Activated gamma-delta T cell treated with anti-CD3 and anti-CD28 coated beads, Interleukin-2, amount 50 U/mL, for 16 hours (primary cell): ENCODE results near the gene PRR22.

Experiments used
- DNase-seq: peaks from one replicate; pipeline ENCODE4 v3.0.0-alpha.2; 2020; ENCODE audit warnings: low read depth

The PRR22 gene

DNA sequence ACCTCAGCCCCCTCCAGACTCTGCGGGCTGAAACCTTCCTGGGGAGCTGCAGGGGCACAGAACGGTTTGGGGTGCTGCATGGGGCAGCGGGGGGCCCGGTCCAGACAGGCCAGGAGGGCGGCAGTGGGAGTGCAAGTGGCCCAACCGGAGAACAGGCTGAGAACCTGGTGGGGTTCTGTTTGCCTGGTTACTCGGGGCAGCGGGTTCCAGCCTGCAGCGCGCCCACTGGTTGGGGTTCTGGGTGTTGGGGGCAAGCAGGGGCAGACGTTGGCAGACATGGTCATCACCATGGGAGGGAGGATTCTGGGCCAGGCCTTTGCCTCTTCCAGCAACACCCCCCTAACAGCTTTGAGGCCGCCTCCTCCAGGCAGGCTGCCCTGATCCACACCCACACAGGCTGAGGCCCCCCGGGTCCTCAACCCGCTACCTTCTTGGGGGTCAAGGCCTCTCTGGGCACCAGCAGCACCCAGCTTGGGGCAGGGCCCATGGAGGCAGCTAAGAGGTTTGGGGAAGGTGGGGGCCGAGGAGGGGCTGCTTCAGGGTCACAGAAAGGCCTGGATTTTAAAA is at the start of gene PRR22:
Gene PRR22 (minus strand): TSS at position 166 of the 567 bp plus-strand sequence. CDS start 86 bp downstream, at position 80.
- no peak for DNase-seq

DNA sequence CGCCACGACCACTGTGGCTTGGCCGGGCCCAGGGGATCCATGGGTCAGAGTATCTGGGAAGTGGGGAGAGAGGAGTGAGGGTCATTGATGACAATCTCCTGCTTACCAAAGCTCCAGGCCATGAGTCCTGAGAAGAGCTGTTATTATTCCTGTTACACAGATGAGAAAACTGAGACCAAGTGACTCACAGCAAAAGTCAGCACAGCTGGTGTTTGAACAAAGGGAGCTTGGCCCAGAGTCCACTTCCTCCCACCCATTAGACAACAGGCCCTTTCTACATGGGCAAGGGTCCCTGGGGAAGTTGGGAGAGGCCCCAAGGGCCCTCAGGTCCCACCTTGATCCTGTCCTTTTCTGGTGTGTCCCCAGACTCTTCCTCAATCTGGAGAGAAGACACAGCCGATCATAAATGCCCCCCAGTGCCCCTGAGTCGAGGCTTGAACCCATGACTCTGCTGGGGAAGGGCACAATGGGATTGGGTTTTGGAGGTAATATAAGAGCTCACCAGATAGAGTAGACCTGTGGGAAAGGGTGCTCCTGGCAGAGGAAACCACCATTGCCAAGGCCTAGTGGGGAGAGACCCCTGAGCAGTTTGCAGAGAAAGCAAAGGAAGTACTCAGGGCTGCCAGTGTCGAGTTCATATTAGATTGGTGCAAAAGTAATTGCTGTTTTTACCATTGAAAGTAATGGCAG is 48.1 kb upstream of the PRR22 start:
- no peak for DNase-seq

DNA sequence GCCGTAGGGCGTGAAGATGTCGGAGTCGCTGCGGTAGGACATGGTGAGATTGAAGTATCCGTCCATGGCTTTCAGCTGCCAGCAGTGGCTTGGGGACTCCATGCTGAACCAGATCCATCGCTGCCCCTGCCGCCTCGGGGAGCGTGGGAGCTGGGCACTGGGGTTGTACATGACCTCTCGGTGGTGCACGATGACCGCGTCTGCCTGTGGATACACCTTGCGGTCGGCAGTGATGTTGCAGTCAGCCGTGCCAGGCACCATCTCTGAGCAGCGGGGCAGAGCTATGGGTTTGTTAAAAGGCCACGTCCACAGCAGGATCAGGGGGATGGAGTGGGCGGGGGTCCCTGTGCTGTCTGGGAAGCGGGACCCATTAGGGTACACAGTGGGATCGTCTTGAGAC is 47.5 kb upstream of the PRR22 start:
- DNase-seq = no peak

DNA sequence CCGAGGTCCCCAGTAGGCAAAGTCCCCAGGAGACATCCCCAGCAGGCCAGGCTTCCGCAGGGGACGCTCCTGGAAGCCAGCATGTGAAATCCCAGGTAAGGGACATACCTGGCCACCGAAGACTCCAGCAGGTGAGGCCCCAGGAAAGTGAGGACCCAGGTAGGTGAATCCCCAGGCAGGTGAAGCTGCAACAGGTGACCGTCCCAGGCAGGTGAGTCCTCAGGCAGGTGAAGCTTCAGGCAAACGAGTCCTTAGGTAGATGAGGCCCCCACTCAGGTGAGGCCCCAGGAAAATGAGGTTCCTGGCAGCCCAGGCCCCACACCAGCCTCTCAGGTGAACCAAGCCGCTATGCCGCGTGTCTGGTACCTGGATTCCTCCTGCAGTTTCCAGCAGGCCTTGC is 46.6 kb upstream of the PRR22 start:
- no peak for DNase-seq

DNA sequence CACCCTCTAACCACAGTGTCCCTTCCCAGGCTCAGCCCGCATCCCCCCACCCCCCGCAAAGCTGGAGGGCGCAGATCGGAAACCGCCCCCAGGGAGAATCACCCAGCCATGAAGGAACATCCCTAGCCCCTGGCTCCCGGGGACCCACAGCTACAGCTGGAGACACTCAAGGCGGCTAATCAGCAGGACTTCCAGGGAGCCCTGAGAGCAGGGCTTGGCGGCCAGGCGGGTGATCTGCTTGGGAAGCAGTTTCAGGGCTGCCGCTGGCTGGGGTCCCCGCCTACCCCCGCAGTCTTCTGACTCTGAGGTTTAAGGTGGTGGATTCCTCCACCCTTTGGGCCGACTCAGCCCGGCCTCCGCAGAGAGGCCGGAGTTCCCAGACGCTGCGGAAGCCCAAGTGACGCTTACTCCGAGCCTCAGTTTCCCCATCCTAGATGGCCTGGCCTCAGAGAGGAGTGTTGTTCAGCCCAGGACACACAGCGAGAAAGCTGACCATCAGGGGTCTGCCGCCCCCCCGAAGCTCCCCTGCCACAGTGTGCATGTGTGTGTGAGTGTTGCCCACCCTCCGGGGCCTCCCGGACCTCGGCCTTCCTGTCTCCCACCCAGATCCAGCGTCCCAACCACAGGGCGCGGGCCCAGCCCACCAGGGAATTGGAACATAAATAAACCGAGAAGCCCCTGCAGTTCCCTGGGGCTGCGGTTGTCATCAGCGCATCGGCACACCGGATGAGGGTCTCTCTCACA is 45.2 kb upstream of the PRR22 start:
- no peak for DNase-seq

DNA sequence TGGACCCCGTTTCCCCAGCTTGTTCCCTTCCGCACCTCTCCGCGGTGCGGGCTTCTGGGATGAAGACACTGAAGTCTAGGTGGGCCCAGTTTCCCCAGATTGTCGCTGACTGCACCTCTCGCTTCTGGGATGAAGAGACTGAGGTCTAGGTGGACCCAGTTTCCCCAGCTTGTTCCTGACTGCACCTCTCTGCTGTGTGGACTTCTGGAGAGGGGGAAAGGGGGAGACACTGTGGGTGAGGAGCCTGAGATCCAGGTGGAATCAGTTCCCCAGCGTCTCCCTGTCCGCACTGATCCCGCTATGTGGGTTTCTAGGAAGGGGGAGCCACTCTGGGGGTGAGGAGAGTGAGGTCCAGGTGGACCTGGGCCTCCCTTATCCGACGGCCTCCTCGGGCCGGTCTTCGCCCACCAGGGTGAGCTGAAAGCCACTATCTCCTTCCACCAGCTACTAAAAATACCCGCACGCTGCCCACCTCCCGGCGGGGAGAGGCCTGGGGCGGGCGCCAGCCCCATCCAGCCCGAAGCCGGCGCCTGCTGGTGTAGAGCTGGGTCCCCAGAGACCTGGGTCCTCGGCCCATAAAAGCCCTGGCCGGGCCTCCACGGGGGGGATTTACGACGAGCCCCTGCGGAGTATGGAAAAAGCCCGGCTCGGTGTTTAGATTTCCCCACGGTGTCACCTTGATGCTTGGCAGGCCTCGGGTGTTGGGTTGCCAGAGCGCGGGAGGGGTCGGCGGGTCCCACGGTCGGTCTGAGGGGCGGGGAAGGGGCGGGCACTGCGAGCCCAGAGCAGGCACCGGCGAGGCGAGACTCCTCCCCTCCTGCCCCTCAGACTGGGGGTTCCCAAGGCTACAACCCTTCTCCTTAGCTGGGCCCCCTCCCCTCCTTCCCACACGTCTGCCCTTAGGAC is 44.4 kb upstream of the PRR22 start:
- DNase-seq = peak; percentile 23

DNA sequence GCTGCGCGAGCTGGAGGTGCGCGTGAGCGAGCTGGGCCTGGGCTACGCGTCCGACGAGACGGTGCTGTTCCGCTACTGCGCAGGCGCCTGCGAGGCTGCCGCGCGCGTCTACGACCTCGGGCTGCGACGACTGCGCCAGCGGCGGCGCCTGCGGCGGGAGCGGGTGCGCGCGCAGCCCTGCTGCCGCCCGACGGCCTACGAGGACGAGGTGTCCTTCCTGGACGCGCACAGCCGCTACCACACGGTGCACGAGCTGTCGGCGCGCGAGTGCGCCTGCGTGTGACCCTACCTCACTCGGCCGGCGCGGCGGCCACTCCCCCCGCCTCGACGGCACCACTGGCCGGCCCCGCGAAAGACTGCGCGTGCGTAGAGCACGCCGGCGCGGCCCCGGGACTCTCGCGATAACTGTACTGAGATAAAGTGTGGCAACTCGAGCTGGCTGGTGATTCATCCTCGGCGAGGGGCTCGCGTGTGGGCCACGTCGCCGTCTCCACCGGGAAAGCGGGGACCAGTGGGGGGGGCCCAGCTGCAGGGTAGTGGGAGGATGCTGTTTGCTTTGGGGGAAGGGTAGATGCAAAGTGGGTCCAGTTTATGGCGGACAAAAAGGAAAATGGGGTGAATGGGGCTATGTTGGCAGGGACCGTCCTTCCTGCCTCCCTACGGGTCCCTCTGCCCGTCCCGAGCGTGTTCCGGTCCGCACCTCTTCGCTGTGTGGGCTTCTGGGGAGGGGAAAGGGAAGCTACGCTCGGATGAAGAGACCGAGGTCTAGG is 43.5 kb upstream of the PRR22 start:
- peak; percentile 96 for DNase-seq

DNA sequence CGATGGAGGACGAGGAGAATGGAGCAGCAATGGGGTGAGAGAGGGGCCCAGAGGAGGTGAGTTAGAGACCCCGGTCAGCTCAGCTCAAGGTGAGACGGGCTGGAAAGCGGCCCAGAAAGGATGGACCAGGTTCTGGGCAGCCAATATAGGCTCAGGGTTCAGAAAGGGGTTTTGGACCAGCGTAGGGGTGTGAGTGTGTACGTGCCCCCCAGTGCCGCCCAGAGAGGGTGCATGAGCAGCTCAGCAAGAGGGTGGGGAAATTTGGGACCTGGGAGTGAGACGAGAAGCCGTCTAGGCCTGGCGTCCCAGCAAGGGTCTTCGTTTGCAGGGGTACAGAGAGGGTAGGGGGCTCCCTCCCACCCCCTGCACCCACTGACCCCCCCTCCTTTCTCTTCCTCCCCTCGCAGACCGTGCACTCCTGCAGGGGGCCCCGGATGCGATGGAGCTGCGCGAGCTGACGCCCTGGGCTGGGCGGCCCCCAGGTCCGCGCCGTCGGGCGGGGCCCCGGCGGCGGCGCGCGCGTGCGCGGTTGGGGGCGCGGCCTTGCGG is 42.9 kb upstream of the PRR22 start:
- DNase-seq = no peak

DNA sequence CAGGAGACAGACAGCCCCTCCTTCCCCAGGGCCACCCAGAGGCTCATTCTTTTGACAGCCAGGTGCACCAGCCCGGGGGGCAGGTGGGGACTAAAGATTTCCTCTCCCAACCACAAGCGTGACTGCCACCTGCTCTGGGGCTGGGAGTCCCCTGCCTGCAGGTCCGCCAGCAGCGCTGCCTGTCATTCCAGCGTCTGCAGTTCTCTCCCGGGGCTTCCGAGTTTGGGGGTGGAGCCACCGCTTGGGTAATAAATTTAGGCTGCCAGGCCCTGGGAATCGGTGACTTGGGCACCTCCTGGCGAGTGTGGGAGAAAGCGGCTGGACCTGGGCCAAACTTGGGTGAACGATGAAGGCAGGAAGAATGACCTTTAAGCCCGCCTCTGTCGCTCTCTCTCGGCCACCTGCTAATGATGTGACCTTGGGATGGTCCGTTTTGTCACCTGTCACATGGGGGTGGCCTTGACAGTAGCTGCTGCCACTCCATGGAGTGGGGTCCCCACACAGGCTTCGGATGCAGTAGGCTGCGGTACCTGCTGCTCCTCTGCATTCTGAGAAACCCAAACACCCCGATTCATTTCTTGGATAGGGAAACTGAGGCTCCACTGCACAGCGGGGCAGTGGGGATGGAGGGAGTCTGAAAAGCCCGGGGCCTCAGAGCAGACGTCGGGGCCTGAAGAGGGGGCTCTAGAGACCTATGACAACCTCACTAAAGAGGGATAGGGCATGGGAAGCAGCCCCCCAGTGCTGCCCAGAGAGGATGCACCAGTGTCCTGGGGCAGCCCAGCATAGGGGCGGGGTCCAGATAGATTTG is 42.2 kb upstream of the PRR22 start:
- DNase-seq = no peak

DNA sequence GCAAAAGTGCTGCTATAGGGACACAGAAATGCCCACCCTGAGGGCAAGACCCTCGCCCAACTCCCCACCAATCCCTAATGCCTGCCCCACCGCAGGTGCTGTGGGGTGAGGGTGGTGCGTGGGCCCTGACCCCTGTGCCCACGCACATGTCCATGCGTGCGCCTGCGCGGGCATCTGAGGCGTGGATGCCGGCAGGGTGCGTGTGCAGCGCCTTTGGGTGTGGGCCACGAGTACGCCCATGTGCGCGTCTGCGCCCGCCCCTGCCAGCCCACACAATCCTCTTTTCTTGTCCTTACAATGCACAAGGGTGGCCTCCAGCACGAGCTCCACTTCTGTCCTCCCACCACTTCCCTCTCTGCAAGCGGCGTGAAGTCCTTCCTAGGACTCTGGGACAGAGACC is 40.6 kb upstream of the PRR22 start:
- DNase-seq = no peak

DNA sequence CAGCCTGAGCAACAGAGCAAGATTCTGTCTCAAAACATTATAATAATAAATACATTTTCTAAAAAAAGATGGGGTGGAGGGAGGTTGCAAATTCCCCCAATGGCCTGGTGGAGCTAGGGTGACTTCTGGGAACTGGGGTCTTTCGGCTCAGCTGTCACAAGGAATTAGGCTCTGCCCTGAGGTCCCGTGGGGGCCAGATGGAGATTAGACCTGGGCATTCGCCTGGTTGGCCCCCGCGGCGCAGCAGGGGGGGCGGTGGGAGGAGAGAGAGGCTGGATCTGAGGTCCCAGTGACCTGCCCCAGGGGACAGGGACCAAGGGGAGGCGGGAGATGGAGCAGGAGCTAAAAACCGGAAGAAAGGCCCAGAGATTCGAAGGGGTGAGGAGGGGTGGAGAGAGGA is 40.2 kb upstream of the PRR22 start:
- no peak for DNase-seq

DNA sequence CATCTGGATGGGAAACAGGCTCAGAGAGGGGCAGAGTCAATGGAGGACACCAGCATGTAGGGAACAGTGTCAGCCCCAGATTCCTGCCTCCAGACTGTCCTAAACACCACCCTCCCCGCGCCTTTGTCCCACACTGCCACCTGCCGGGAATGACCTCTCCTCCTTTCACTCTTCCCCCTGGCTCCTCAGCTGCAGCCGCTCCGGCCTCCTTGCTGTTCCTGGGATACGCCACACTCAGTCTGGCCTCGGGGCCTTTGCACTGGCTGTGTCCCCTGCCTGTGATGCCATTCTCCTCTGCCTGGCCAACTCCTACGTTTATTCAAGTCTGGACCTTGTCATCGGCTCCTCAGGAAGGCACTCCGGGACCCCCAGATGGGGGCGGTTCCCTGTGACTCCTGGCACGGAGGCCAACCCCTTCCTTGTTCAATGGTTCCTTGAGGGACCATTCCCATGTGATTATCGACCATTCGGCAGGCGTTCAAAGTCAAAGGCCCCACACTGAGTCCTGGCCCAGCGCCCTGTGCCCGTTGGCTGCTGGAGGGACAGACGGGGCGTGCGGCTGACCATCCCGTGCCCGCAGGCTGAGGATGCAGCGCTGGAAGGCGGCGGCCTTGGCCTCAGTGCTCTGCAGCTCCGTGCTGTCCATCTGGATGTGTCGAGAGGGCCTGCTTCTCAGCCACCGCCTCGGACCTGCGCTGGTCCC is 39.2 kb upstream of the PRR22 start:
- DNase-seq = no peak

DNA sequence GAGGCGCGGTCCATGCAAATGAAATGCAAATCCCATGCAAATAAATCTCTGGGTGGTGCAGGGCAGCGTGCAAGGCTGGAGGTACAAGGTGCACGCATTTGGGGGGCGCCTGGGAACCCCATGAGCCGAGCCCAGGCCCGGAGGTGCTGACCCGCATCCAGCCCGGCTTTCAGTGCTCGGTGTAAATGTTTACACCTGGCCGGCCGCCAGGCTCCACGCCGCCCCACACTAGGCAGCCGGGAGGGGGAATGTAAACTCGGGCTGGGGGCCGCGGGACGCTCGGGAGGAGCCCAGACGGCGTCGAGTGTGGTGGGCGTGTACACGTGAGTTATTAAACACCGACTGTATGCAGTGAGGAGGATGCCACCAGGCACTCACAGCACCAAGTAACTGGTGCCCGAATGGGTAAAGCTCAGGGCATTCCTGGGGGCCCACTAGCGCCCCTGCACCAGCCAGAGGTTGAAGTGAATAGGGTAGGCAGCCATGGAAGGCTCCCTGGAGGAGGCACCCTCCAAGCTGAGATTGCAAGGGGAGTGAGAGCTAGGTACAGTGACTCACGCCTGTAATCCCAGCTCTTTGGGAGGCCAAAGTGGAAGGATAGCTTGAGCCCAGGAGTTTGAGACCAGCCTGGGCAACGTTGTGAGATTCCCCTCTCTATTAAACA is 37.8 kb upstream of the PRR22 start:
- DNase-seq = no peak

DNA sequence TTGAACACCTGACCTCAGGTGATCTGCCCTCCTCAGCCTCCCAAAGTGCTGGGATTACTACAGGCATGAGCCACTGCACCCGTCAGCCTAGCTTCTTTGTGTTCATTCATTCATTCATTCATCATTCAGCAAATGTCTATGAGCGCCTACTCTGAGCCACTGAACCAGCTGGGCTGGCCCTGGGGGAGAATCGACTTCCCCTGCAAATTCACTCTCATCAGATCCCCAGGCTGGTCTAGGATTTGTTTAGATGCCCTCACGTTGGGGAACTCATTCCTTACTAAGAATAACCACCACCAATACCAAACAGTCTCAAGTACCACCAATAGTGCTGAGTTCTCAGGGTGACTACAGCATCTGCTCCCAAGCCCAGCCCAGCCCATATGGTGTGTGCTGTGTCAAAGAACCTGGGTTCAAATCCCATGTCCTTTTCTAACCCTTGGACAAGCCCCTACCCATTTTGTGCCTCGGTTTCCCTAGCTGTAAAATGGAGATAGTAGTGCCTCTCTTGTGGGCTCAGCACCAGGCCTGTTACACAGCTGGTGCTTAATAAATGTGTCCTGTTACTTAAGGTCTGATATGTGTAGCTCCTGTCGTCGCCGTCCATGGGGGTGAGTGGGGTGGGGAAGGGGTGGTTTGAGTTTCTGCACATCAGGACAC is 37.1 kb upstream of the PRR22 start:
- no peak for DNase-seq

DNA sequence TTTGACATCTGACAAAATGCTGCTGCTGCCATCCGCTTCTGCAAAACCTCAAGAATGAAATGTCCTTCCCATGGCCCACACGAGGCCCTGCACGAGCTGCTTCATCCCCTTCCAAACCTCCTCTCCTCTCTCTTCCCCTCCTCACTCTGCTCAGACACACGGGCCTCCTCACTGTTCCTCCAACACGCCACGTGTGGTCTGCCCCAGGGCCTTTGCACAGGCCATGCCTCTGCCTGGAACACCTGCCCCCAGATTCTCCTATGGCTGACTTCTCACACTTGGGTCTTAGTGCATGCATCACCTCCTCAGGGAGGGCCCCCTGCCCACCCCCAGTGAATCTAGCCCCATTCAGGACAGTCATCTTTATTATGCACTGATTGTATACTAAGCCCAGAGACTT is 36.2 kb upstream of the PRR22 start:
- DNase-seq = no peak

DNA sequence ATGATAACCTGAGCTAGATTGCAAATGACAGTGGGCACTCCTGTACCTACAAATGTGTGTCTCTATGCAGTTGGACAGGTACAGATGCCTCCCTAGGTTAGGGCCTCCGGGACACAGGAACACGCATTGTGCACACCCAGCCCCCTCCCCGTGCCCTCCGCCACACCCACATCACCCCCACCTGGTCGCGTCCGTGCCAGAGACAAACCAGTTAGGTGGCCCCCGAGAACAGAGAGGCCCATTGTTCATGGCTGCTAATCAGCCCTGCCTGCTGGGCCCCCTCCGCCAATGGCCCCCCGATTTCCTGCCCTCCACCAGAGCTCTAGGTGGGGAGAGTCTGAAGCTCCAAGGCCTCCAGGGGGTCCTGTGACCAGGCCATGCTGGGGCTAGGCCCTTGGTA is 34.0 kb upstream of the PRR22 start:
- no peak for DNase-seq

DNA sequence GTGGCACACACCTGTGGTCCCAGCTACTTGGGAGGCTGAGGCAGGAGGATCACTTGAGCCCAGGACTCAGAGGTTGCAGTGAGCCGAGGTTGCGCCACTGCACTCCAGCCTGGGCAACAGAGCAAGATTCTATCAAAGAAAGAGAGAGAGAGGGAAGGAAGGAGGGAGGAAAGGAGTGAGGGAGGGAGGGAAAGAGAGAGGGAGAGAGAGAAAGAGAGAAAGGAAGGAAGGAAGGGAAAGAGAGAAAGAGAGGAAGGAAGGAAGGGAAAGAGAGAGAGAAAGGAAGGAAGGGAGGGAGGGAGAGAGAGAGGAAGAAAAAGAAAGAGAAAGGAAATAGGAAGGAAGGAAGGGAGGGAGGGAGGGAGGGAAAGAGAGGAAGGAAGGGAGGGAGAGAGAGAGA is 32.7 kb upstream of the PRR22 start:
- DNase-seq = no peak

DNA sequence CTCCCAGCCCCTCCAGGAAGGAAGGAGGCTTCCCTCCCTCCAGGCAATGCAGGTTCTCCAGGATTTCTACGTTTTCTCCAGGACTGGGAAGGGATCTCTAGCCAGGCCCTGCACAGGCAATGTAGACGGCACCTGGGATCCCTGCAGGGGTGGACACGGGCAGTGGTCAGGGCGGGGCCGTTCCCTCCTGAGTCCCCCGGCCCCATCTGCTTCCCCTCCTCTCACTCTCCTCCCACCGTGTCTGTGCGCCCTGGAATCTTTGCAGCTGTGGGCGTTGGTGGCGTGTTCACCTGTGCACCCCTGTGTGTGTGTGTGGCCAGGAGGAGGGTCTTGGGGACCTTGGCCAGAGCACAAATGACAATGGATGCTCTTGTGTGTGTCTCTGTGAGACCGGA is 30.3 kb upstream of the PRR22 start:
- no peak for DNase-seq
